Activated B cell treated with CpG ODN at 0.5 μM for 24 hours (primary cell): ENCODE results near the gene C3. TPM values are rescaled to one million over a fixed set of nuclear protein-coding genes. Genes with fewer than 3 reads are reported as not detected.

Source experiments
- ATAC-seq: fragments of 200-7000 bp; cut with Tn5 transposase; one replicate; pipeline ENCODE4 v1.10.0; 2021; ENCODE audit warnings: low read depth, mild to moderate bottlenecking, moderate library complexity
- CTCF ChIA-PET: fragments of 350-600 bp; sonication (Branson Sonifier 250); formaldehyde crosslinking; loops from one replicate; lab custom pipeline; 2021; ENCODE audit warnings: antibody characterized with exemption; lab: Charles Lee
- POLR2A ChIA-PET: fragments of 350-600 bp; sonication (Branson Sonifier 250); formaldehyde crosslinking; loops from one replicate; lab custom pipeline; 2021; ENCODE audit warnings: antibody characterized with exemption; lab: Charles Lee
- DNase-seq: peaks from one replicate; pipeline ENCODE4 v3.0.0; 2022
- H3K27ac Mint-ChIP-seq: one replicate; pipeline ENCODE4 v1.8.0; 2020; ENCODE audit warnings: mixed read lengths
- H3K27me3 Mint-ChIP-seq: one replicate; pipeline ENCODE4 v1.8.0; 2021; ENCODE audit warnings: mixed read lengths
- H3K36me3 Mint-ChIP-seq: one replicate; pipeline ENCODE4 v1.8.0; 2021; ENCODE audit warnings: low read depth, mixed read lengths
- H3K4me1 Mint-ChIP-seq: one replicate; pipeline ENCODE4 v1.8.0; 2021; ENCODE audit warnings: mixed read lengths
- H3K4me3 Mint-ChIP-seq: one replicate; pipeline ENCODE4 v1.8.0; 2020; ENCODE audit warnings: mild to moderate bottlenecking, mixed read lengths
- H3K9me3 Mint-ChIP-seq: one replicate; pipeline ENCODE4 v1.8.0; 2020; ENCODE audit warnings: mixed read lengths
- intact Hi-C: fragments of 100-400 bp; cut with micrococcal nuclease; formaldehyde crosslinking; loops from one replicate; pipeline ENCODE4 v1.15.1; 2024
- total RNA-seq: library from RNA; stranded (reverse); gene quantifications from 2 replicates; pipeline ENCODE4 v1.2.3, GENCODE V29; 2022
- TF ChIP-seq, protein P1 (sequence below): fragments of 200-600 bp; IDR thresholded peaks from one replicate; pipeline ENCODE4 v1.8.0; 2022; ENCODE audit warnings: antibody characterized with exemption, mild to moderate bottlenecking

The C3 gene
- total RNA-seq, 1 donor from 2014 or later: 0.53 TPM

- ATAC-seq (no peak), DNase-seq (no peak)
- Mint-ChIP-seq H3K27ac (no peak overlapping the region), H3K9me3 (no peaks in the 10 kb centered on the region), H3K4me3 (no peak overlapping the region), H3K36me3 (peaks cover 34% of the 10 kb centered on the region), H3K4me1 (peaks cover 25% of the 10 kb centered on the region), H3K27me3 (no peaks in the 10 kb centered on the region)
- ChIA-PET POLR2A (no interaction called here), CTCF (no interaction called here)
- intact Hi-C loops: no loop called here
- TF ChIP-seq, protein P1, sequence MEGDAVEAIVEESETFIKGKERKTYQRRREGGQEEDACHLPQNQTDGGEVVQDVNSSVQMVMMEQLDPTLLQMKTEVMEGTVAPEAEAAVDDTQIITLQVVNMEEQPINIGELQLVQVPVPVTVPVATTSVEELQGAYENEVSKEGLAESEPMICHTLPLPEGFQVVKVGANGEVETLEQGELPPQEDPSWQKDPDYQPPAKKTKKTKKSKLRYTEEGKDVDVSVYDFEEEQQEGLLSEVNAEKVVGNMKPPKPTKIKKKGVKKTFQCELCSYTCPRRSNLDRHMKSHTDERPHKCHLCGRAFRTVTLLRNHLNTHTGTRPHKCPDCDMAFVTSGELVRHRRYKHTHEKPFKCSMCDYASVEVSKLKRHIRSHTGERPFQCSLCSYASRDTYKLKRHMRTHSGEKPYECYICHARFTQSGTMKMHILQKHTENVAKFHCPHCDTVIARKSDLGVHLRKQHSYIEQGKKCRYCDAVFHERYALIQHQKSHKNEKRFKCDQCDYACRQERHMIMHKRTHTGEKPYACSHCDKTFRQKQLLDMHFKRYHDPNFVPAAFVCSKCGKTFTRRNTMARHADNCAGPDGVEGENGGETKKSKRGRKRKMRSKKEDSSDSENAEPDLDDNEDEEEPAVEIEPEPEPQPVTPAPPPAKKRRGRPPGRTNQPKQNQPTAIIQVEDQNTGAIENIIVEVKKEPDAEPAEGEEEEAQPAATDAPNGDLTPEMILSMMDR: no peak
These were observed 9.8 kb upstream of the C3 start for GRCh38 chr19:6730153-6730804.

DNA sequence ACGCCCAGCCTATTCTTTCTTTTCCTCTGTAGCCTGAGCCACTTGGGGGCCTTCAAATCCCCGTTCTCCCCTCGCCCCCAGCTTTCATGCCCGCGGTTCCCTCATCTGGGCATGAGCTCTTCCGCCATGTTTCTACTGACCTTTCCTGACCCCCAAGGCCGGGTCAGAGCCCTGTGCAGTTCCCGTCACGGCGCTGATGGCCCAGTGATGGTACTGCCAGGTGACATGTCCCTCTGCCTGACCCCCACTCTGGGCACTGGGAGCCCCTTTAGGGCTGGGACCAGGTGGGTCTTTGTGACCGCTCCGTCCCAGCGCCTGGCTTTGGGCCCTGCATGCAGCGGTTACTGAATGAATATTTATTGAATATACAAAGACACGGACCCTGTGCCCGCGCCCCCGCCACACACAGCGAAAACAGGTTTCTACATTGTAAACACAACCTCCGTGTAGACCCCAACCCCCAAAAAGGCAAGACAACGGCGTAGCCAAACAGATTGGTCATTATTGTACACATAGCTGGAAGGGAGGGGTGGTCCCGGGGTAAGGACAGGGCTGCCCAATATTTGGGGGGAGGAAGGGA lies 9.2 kb upstream of the C3 start:
- DNase-seq (no peak), ATAC-seq (no peak)
- ChIA-PET POLR2A (interaction anchor here (0.6 to 1.8 kb wide), 2 partner anchors 8 to 161 kb away, joined by 3 to 7 read pairs; partner anchors contain the start of gene GPR108), CTCF (no interaction called here)
- TF ChIP-seq, protein P1: no peak
- Mint-ChIP-seq H3K9me3 (no peaks in the 10 kb centered on the region), H3K27me3 (no peaks in the 10 kb centered on the region), H3K36me3 (peaks cover 34% of the 10 kb centered on the region), H3K27ac (no peak overlapping the region), H3K4me3 (no peak overlapping the region), H3K4me1 (peaks cover 28% of the 10 kb centered on the region)
- intact Hi-C loops: no loop called here

GRCh38 chr19:6728346-6728745 lies 7.9 kb upstream of the C3 start:
- Mint-ChIP-seq H3K36me3 (peaks cover 22% of the 10 kb centered on the region), H3K4me1 (peaks cover 42% of the 10 kb centered on the region), H3K9me3 (no peaks in the 10 kb centered on the region), H3K4me3 (peak overlapping the region; percentile 2), H3K27me3 (no peaks in the 10 kb centered on the region), H3K27ac (peak overlapping the region; percentile 69)
- TF ChIP-seq, protein P1: no peak
- no peak for DNase-seq
- ChIA-PET CTCF (interaction anchor here (0.9 kb wide), 1 partner anchor 135 kb away, joined by 5 read pairs; no protein-coding TSS in a partner anchor), POLR2A (interaction anchor here (0.6 to 1.8 kb wide), 6 partner anchors 8 to 212 kb away, joined by 3 to 10 read pairs (median 6); partner anchors contain the start of genes GPR108 and VAV1)
- peak; percentile 63 for ATAC-seq
- intact Hi-C loops: no loop called here

DNA sequence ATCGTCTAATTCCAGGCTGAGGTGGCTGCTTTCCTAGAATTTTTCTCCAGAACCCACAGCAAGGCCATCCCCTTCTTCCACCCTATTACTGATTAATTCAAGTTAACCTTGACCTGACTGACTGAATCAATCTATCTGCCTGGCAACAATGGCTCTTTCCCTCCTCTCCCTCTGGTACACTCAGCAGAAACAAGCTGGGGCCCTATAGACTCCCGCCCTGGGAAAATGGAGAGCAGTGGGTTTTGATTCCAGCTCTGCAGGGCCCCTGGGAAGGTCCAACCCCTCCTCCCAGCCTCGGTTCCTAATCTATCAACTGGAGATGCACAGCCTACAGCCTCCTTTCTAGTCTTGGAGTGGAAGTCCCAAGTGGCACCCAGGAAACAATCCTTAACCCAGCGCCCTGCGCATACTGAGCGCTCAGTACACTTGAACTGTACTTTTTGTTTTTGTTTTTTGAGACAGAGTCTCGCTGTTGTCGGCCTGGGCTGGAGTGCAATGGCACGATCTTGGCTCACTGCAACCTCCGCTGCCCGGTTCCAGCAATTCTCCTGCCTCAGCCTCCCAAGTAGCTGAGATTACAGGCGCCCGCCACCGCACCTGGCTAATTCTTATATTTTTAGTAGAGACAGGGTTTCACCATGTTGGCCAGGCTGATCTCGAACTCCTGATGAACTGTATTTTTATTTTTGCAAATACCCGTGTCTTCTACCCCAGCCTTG lies 5.2 kb upstream of the C3 start:
- ChIA-PET CTCF (interaction anchor here (1.1 kb wide), 1 partner anchor 12 kb away, joined by 3 read pairs; the partner anchor contains the start of gene GPR108), POLR2A (no interaction called here)
- Mint-ChIP-seq H3K4me1 (peaks cover 67% of the 10 kb centered on the region), H3K9me3 (no peaks in the 10 kb centered on the region), H3K27me3 (no peaks in the 10 kb centered on the region), H3K27ac (peak overlapping the region; percentile 53), H3K36me3 (peaks cover 9% of the 10 kb centered on the region), H3K4me3 (no peak overlapping the region)
- intact Hi-C loops: no loop called here
- DNase-seq (no peak), ATAC-seq (no peak)
- TF ChIP-seq, protein P1: no peak
